ENCODE data around the gene ARL14EPL.

The ARL14EPL gene

DNA sequence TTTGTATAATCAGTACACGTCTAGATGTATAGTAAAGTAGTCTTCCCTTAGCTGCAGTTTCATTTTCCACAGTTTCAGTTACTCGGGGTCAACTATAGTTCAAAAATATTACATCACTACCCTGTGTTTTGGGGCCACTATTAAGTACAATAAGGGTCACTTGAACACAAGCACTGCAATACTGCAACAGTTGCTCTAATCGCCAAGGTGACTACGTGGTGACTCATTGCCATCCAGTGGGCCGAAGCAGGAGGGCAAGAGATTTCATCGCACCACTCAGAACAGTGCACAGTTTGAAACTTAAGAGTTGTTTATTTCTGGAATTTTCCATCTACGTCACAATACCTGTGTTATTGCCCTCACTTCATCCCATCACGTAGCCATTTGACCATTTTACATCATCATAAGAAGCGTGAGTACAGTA lies at the start of gene ARL14EPL:
Gene ARL14EPL, plus strand, starts transcription at position 379 of the 424 bp plus-strand sequence. CDS start 18,994 bp downstream, outside the sequence.
- DNase-seq = no peak

GRCh38 chr5:115983519-115983918 lies 48.8 kb upstream of the ARL14EPL start:
- DNase-seq = no peak

DNA sequence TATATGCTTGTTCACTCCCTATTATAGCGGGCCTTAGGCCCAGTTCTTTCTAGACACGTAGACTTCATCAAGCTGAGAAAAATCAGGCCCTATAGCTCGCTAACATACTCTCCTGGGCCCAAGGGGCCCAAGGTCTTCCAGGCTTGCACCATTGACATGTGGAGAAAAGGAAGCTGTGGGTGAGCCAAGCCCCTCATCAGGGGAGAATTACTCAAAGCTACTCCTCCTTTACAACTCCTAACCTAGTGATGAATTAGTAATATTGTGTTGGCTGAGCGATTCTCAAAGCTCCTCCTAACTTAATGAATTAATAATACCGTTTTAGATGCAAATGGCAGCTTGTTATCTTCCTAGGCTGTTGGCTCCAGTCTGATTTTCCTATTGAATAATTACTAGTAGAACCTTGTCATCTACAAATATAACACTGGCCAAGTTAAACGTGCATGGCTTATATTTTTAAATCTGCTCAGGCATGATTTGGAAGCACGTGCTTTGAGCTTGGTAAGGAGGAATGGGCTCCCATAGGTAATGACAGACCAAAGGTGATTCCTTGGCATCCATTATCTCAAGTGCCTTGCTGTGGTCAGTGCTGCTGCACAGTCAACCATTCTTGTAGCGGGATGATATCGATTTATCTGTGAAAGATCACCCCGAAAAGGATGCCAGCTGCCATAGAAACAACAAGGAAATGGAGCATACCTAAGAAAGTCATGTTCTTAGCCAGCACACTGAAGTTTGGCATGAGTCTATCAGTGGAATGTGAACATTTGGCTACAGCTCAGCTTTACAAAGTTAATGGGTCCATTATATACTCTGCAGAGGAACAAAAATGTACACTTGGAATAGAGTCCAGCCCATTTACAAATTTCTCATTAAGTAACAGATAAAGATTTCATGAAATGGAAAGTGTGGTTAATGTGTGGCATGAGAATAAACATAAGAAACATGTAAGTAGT lies 46.2 kb upstream of the ARL14EPL start:
- no peak for DNase-seq

DNA sequence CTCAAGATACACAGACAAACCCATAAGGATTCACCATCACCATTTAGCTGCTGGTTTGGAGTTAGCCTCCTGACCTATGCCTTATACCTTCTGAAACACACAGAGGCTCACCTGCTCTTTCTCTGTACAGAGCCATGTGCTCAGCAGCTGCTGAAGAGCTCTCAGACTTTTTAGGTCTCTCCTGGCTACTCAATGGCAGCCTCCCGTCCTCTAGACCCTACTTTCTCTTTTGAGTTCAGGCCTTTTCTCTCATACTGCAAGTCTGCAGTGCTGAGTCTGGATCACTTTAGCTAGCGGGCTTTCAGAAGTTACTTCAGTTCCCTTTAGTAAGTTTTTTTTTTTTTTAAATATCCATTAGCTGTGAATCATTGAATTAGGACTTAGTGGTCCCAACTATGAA lies 44.3 kb upstream of the ARL14EPL start:
- DNase-seq = no peak

- no peak for DNase-seq
These were observed 39.4 kb upstream of the ARL14EPL start for GRCh38 chr5:115992848-115993350.

DNA sequence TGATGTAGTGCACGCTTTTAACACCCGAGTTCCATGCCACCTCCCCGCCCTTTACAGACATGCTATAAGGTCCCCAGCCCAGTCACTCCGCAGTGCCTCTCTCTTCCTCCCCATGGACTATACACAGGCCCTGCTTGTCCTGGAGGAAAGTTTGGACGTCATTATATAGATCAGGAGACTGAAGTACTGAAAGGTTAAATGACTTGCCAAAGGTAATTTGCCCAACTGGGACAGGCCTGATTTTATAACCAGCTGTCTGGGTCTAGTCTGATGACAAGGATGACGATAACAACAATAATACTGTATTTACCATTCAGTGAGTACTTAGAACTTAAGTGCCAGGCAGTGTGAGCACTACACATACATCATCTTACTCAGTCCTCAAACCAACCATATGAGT lies 36.9 kb upstream of the ARL14EPL start:
- no peak for DNase-seq

DNA sequence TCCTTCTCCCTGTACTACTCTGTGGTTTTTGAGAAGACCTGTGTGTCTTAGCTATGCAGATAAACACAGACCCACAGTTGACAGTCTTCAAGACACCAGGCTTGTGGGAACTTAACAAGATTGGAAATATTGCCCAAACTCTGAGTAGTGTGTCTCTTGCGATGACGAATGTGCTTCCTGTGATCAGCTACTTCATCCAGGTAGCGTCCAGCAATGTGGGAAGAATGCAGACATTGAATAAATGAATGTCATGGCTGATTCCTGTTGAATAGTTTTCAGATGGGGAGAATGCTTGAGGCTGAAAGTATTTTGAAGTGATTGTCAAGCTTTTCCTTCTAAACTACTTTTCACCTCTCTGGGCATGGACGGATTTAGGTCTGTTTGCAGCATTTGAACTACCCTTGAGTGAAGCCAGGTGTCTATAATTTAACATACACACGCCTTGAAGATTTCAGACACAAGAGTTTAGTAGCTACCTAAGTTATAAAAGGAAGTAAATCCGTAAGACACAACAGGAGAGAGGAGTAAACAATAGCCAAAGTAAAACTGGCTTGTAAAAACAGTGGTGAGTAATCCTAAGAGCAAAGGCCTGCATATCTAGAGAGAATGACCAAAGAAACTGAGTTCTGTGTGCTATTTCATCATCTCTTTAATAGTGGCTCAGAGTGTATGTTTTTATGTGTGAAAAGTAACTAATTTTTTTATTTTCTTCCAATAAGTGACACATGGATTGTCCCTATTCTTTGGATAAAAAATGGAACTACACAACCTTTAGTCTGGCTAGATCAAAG lies 30.0 kb upstream of the ARL14EPL start:
- no peak for DNase-seq

- DNase-seq = no peak
These were observed 28.0 kb upstream of the ARL14EPL start for GRCh38 chr5:116004248-116004647.

GRCh38 chr5:116009806-116010205 lies 22.5 kb upstream of the ARL14EPL start:
- DNase-seq = no peak

DNA sequence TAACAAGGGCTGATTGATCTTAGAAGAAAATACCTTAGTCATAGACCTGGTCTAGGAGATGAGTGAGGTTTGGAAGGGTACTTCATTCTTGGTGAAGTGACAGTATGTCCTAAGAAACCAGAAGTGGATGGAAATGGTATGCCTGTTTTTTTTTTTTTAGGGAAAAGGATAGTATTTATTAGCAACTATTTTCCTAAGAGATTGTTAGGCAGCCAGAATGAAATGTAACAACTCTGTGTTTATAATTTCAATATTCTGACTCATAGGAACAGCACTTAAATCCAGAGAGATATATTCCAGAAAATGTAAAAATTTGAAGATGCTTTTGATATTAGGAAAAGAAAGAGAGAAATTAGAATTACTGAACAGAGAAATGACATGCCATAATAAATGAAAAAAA lies 21.2 kb upstream of the ARL14EPL start:
- no peak for DNase-seq

- no peak for DNase-seq
These were observed 19.0 kb upstream of the ARL14EPL start for GRCh38 chr5:116013207-116013785.

- DNase-seq = no peak
These were observed 18.3 kb upstream of the ARL14EPL start for GRCh38 chr5:116013936-116014335.

DNA sequence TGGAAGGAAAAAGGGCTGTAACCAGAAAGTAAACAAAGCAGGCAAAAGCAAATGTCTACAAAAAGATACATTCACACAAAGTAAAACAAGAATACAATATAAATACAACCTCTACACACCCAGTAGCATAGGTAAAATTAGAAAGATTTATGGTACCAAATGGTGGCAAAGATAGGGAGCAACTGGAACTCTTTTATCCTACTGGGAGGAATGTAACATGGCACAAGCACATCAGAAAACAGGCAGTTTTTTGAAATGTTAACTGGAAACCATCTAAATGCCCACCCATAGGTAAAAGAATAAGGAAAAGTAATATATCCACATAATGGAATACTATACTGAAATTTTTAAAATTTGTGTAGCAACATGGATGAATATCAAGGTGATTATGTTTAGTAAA lies 8.7 kb upstream of the ARL14EPL start:
- DNase-seq = no peak

GRCh38 chr5:116025866-116026265 lies 6.4 kb upstream of the ARL14EPL start:
- no peak for DNase-seq

- no peak for DNase-seq
These were observed 719 bp downstream of the ARL14EPL start for GRCh38 chr5:116032991-116033390.

- DNase-seq = no peak
These were observed 2.9 kb downstream of the ARL14EPL start for GRCh38 chr5:116035123-116035522.

GRCh38 chr5:116037236-116037822 lies 5.1 kb downstream of the ARL14EPL start:
- DNase-seq = no peak

DNA sequence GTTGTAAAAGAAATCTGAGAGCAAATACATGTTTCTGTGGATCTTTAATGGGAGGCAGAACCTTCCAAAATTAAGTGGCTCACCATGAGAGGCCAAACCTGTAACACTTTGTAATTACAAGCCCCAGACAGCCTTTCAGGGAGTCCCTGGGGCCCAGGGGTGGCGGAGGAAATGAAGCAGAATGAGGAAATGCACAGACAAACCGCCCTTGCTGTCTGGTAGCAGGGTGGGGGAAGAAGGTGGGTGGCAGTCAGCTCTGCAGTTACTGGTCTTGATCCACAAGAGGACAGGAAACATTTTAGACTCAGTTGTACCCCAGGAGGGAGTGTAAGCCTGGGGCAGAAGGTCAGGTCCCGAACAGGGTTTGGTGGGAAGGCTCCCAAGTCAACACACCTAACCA lies 6.5 kb downstream of the ARL14EPL start:
- DNase-seq = no peak

GRCh38 chr5:116042375-116042774 lies 10.1 kb downstream of the ARL14EPL start:
- no peak for DNase-seq

DNA sequence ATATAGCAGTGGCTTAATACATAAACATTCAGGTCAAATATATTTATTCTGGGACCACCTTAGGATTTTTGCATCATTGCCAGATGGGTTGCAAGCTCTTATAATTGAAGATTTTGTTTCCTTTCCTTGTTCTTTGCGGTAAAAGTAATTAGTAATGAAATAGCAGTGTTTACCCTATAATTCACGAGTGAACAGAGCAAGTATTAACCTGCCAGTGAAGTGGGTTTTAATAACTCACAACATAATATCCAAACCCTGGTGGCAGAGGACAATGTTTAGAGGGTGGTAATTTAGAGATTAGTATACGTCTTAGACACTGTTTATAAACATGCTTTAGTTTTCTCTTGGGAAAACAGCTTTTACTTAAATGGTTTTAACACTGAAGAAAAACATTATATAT lies 11.8 kb downstream of the ARL14EPL start:
- DNase-seq = no peak

DNA sequence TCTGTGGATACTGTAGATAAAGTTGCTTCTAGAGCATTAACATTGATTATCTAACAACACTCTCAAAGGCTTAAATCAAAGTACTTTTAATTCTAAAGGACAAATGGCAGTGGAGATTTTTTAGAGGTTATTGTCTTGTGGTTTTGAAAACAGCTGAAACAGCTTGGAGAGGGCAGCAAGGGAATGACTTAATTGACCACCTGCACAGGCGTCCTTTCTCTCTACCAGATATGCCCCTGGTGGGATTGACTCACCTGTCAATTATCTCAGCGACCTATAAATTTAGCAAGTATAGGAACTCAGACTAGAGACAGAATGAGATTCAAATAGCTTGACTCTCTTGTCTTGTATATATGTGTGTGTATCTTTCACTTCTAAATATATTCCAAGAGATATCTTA lies 13.5 kb downstream of the ARL14EPL start:
- DNase-seq = no peak

GRCh38 chr5:116046261-116046660 lies 14.0 kb downstream of the ARL14EPL start:
- DNase-seq = no peak

DNA sequence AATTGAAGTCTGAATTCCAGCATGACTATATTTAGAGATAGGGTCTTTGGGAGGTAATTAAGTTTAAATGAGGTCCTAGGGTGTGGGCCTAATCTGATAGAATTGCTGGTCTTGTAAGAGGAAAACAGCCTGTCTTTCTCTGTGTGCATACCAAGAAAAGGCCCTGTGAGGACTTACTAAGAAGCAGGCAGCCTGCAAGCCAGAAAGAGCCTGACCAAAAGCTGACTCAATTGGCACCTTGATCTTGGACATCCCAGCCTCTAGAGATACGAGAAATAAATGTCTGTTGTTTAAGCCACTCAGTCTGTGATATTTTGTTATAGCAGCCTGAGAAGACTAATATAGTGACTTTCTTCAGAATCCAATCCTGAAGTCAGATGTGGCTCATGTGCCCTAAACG lies 14.6 kb downstream of the ARL14EPL start:
- DNase-seq = no peak
